C4-2B (cell line): ENCODE data around the gene LCE3A.

Source experiments
- ZFX ChIP-seq: fragments of 450-650 bp; IDR thresholded peaks from 2 replicates; pipeline ENCODE4 v1.6.1; 2017
- TF ChIP-seq, protein P1 (sequence below): fragments of 450-650 bp; conservative IDR thresholded peaks from 2 replicates; pipeline ENCODE4 v1.5.1; 2017; ENCODE audit warnings: mild to moderate bottlenecking

DNA sequence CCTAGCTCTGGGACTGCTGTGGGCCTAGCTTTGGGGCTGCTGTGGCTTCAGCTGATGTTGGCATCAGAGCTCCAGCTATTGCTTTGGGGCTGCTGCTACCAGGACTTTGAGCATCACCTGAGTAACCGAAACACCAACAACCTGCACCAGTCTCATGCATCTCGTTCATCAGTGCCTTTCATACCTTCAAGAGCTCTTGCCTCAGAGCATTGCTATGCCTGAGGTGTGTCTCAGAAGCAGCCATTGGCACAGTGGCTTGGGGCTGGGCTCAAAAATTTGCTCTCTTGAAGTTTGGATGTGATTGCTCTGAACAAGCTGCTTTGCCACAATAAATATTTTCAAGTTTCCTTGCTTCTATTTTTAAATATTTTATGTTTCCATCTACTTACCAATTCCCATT lies 33.6 kb upstream of the LCE3A start:
- TF ChIP-seq, protein P1, sequence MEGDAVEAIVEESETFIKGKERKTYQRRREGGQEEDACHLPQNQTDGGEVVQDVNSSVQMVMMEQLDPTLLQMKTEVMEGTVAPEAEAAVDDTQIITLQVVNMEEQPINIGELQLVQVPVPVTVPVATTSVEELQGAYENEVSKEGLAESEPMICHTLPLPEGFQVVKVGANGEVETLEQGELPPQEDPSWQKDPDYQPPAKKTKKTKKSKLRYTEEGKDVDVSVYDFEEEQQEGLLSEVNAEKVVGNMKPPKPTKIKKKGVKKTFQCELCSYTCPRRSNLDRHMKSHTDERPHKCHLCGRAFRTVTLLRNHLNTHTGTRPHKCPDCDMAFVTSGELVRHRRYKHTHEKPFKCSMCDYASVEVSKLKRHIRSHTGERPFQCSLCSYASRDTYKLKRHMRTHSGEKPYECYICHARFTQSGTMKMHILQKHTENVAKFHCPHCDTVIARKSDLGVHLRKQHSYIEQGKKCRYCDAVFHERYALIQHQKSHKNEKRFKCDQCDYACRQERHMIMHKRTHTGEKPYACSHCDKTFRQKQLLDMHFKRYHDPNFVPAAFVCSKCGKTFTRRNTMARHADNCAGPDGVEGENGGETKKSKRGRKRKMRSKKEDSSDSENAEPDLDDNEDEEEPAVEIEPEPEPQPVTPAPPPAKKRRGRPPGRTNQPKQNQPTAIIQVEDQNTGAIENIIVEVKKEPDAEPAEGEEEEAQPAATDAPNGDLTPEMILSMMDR = no peak
- no peak for TF ChIP-seq ZFX
